HepG2 (cell line): ENCODE measurements around the gene SUPT6H. TPM values are rescaled to one million over a fixed set of nuclear protein-coding genes. Genes with fewer than 3 reads are reported as not detected.

Experiments used
- ATAD3A ChIP-seq: sonication (generic); formaldehyde crosslinking; IDR thresholded peaks from 2 replicates; pipeline ENCODE4 v1.4.0; 2020; ENCODE audit warnings: missing genetic modification reagents
- FOXJ3 ChIP-seq: sonication (generic); formaldehyde crosslinking; IDR thresholded peaks from 2 replicates; pipeline ENCODE4 v1.4.0; 2020; ENCODE audit warnings: missing genetic modification reagents, mild to moderate bottlenecking, borderline replicate concordance
- GATAD1 ChIP-seq: IDR thresholded peaks from 2 replicates; pipeline ENCODE4 v1.6.1; 2016; ENCODE audit warnings: missing genetic modification reagents, missing compliant biosample characterization
- HDAC2 ChIP-seq: sonication (generic); formaldehyde crosslinking; IDR thresholded peaks from 2 replicates; pipeline ENCODE4 v1.4.0; 2020; ENCODE audit warnings: missing genetic modification reagents
- KAT7 ChIP-seq: IDR thresholded peaks from 2 replicates; pipeline ENCODE4 v1.6.1; 2018; ENCODE audit warnings: borderline replicate concordance, missing compliant biosample characterization
- KDM1A ChIP-seq: IDR thresholded peaks from 2 replicates; pipeline ENCODE4 v1.6.1; 2016; ENCODE audit warnings: missing compliant biosample characterization
- KDM2A ChIP-seq: sonication (generic); formaldehyde crosslinking; IDR thresholded peaks from 2 replicates; pipeline ENCODE4 v1.4.0; 2020; ENCODE audit warnings: low read depth, missing genetic modification reagents, borderline replicate concordance
- KLF6 ChIP-seq: IDR thresholded peaks from 2 replicates; pipeline ENCODE4 v1.8.0; 2016; ENCODE audit warnings: missing biosample characterization, missing genetic modification reagents
- MTA1 ChIP-seq: sonication (generic); formaldehyde crosslinking; IDR thresholded peaks from 2 replicates; pipeline ENCODE4 v1.4.0; 2020; ENCODE audit warnings: missing genetic modification reagents, mild to moderate bottlenecking, borderline replicate concordance
- SATB2 ChIP-seq: sonication (generic); formaldehyde crosslinking; IDR thresholded peaks from 2 replicates; pipeline ENCODE4 v1.5.0; 2020; ENCODE audit warnings: missing genetic modification reagents
- SOX5 ChIP-seq: IDR thresholded peaks from 2 replicates; pipeline ENCODE4 v1.6.1; 2016; ENCODE audit warnings: borderline replicate concordance
- SRF ChIP-seq: IDR thresholded peaks from 2 replicates; pipeline ENCODE4 v1.6.1; 2011; ENCODE audit warnings: mild to moderate bottlenecking, low read depth, low read length, moderate library complexity
- TIGD3 ChIP-seq: sonication (generic); formaldehyde crosslinking; IDR thresholded peaks from 2 replicates; pipeline ENCODE4 v1.5.1; 2020; ENCODE audit warnings: mild to moderate bottlenecking, missing genetic modification reagents, borderline replicate concordance
- TRIM24 ChIP-seq: sonication (generic); formaldehyde crosslinking; IDR thresholded peaks from 2 replicates; pipeline ENCODE4 v1.8.0; 2022; ENCODE audit warnings: mild to moderate bottlenecking, missing genetic modification reagents
- ZBTB34 ChIP-seq: sonication (generic); formaldehyde crosslinking; IDR thresholded peaks from 2 replicates; pipeline ENCODE4 v1.8.0; 2022; ENCODE audit warnings: mild to moderate bottlenecking, missing genetic modification reagents
- ZBTB49 ChIP-seq: sonication (generic); formaldehyde crosslinking; IDR thresholded peaks from 2 replicates; pipeline ENCODE4 v1.4.0; 2020; ENCODE audit warnings: missing genetic modification reagents, borderline replicate concordance
- ZFY ChIP-seq: sonication (generic); formaldehyde crosslinking; IDR thresholded peaks from 2 replicates; pipeline ENCODE4 v1.4.0; 2020; ENCODE audit warnings: missing genetic modification reagents
- ZMYM4 ChIP-seq: sonication (generic); formaldehyde crosslinking; IDR thresholded peaks from 2 replicates; pipeline ENCODE4 v1.8.1; 2023; ENCODE audit warnings: mild to moderate bottlenecking, missing genetic modification reagents
- ZNF17 ChIP-seq: sonication (generic); formaldehyde crosslinking; IDR thresholded peaks from 2 replicates; pipeline ENCODE4 v1.5.0; 2020; ENCODE audit warnings: mild to moderate bottlenecking, missing genetic modification reagents
- ZNF205 ChIP-seq: IDR thresholded peaks from 2 replicates; pipeline ENCODE4 v1.6.1; 2018; ENCODE audit warnings: missing biosample characterization, missing genetic modification reagents
- ZNF282 ChIP-seq: fragments of 450-650 bp; IDR thresholded peaks from 2 replicates; pipeline ENCODE4 v1.6.1; 2018; ENCODE audit not compliant: partially characterized antibody
- ZNF343 ChIP-seq: sonication (generic); formaldehyde crosslinking; IDR thresholded peaks from 2 replicates; pipeline ENCODE4 v1.4.0; 2020; ENCODE audit warnings: mild to moderate bottlenecking, missing genetic modification reagents
- ZNF580 ChIP-seq: IDR thresholded peaks from 2 replicates; pipeline ENCODE4 v1.6.1; 2016; ENCODE audit warnings: low read depth, borderline replicate concordance
- ZNF607 ChIP-seq: sonication (generic); formaldehyde crosslinking; IDR thresholded peaks from 2 replicates; pipeline ENCODE4 v1.5.1; 2020; ENCODE audit warnings: missing genetic modification reagents, mild to moderate bottlenecking, borderline replicate concordance
- ZNF792 ChIP-seq: IDR thresholded peaks from 2 replicates; pipeline ENCODE4 v1.6.1; 2016
- polyA plus RNA-seq, 8 experiments: library from polyadenylated mRNA; depleted of rRNA in 3 of 8; stranded (reverse) in 7 of 8; unstranded in 1 of 8; fragments of >200 nt; fragmentation: Illumina TruSeq in 4 of 8; extraction: Trizol in 4 of 8; gene quantifications; 2 replicates each; pipeline versions ENCODE4 v1.2.1 to v1.2.3, GENCODE V29; 2011 to 2016; ENCODE audit warnings: low read depth in 4 of 8, missing spikeins in 1 of 8, mixed read lengths in 1 of 8; ENCODE audit not compliant: insufficient read depth in 1 of 8
- total RNA-seq, 5 experiments: library from RNA; depleted of rRNA; stranded (reverse); fragments of >200 nt; fragmentation: Illumina TruSeq; extraction: Trizol; gene quantifications; 2 replicates each; pipeline ENCODE4 v1.2.3, GENCODE V29; 2016; ENCODE audit warnings: low read depth in 1 of 5
- TF ChIP-seq, protein P1 (sequence below): sonication (generic); formaldehyde crosslinking; IDR thresholded peaks from 2 replicates; pipeline ENCODE4 v1.8.1; 2023; ENCODE audit warnings: missing genetic modification reagents, mild to moderate bottlenecking, borderline replicate concordance

The SUPT6H gene
- total and polyA plus RNA-seq, 2 of the 13 experiments (the other 11 are each of a cell fraction or from before 2014, with no cell fraction given) = 32.7 to 39.9 TPM

GRCh38 chr17:28726627-28727491, 64.9 kb downstream of the SUPT6H start (continued):
- TF ChIP-seq KDM2A = peak; percentile 86
- TF ChIP-seq KDM1A (CRISPR knock-in tag) = no peak
- TF ChIP-seq GATAD1 (CRISPR knock-in tag) = peak; percentile 77; the same call in 1 of the 2 replicates
- TF ChIP-seq SOX5 (CRISPR knock-in tag) = no peak
- TF ChIP-seq ZNF17 (CRISPR knock-in tag) = no peak
- TF ChIP-seq TRIM24 = no peak
- TF ChIP-seq ATAD3A (CRISPR knock-in tag) = no peak
- TF ChIP-seq HDAC2 (CRISPR knock-in tag) = peak; percentile 57; the same call in 1 of the 2 replicates
- TF ChIP-seq ZMYM4 (CRISPR knock-in tag) = 0 out of 2 replicates have a peak, but pooled peaks have one; percentile 56
- TF ChIP-seq KLF6 (CRISPR knock-in tag) = no peak
- TF ChIP-seq, protein P1, sequence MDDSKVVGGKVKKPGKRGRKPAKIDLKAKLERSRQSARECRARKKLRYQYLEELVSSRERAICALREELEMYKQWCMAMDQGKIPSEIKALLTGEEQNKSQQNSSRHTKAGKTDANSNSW = no peak
- peak; percentile 67; the same call in 1 of the 2 replicates for TF ChIP-seq ZNF580 (CRISPR knock-in tag)
- no peak for TF ChIP-seq ZBTB34
- no peak for TF ChIP-seq FOXJ3 (CRISPR knock-in tag)
- TF ChIP-seq ZNF607 = peak; percentile 16; the same call in 1 of the 2 replicates
- peak; percentile 52; the same call in 1 of the 2 replicates for TF ChIP-seq MTA1 (CRISPR knock-in tag)
- TF ChIP-seq ZNF282 = no peak
- no peak for TF ChIP-seq SRF
- TF ChIP-seq ZNF343 (CRISPR knock-in tag) = 0 out of 2 replicates have a peak, but pooled peaks have one; percentile 66
- no peak for TF ChIP-seq SATB2 (CRISPR knock-in tag)
- TF ChIP-seq ZNF792 (CRISPR knock-in tag) = peak; percentile 28; the same call in 1 of the 2 replicates
- no peak for TF ChIP-seq TIGD3 (CRISPR knock-in tag)
- no peak; the same call in 1 of the 2 replicates for TF ChIP-seq ZNF205 (CRISPR knock-in tag)
- TF ChIP-seq ZFY (CRISPR knock-in tag) = no peak; the same call in none of the 2 replicates
- TF ChIP-seq ZBTB49 (CRISPR knock-in tag) = no peak
- TF ChIP-seq KAT7 (CRISPR knock-in tag) = peak; percentile 72; the same call in 1 of the 2 replicates
